NOMO-1 (cell line): Measurements from ENCODE around the gene GABRP.
"Not testable (repeated sequence)": the region's sequence is repeated elsewhere in the genome, so short reads cannot be mapped to it uniquely, and the experiment has no call there.

ENCODE experiments used
- DNase-seq, 2 experiments: peaks; one replicate each; lab custom pipeline; 2025; ENCODE audit not compliant: unreplicated experiment in 2 of 2; lab: John Stamatoyannopoulos, UW

The GABRP gene

GRCh38 chr5:170783498-170784247, at the start of gene GABRP:
Gene GABRP, plus strand, starts transcription at chr5:170783725. Its CDS starts 4,891 bp downstream, at chr5:170788616.
- no peak for DNase-seq

GRCh38 chr5:170736966-170737365, 46.6 kb upstream of the GABRP start:
- no peak for DNase-seq

- DNase-seq: no peak
These were observed 45.9 kb upstream of the GABRP start for GRCh38 chr5:170737591-170737990.

GRCh38 chr5:170738840-170739239, 44.7 kb upstream of the GABRP start:
- no peak for DNase-seq

GRCh38 chr5:170739446-170739845, 44.1 kb upstream of the GABRP start:
- DNase-seq: no peak

GRCh38 chr5:170740551-170741205, 42.8 kb upstream of the GABRP start:
- no peak for DNase-seq

GRCh38 chr5:170741801-170742200, 41.7 kb upstream of the GABRP start:
- DNase-seq: no peak

GRCh38 chr5:170743876-170744212, 39.7 kb upstream of the GABRP start:
- DNase-seq: no peak

- no peak for DNase-seq
These were observed 37.9 kb upstream of the GABRP start for GRCh38 chr5:170745481-170746071.

- DNase-seq: no peak
These were observed 37.2 kb upstream of the GABRP start for GRCh38 chr5:170746075-170746960.

GRCh38 chr5:170746961-170747340, 36.6 kb upstream of the GABRP start:
- no peak for DNase-seq

GRCh38 chr5:170747357-170747756, 36.2 kb upstream of the GABRP start:
- DNase-seq: no peak

- no peak for DNase-seq
These were observed 35.7 kb upstream of the GABRP start for GRCh38 chr5:170747851-170748250.

GRCh38 chr5:170748951-170749471, 34.5 kb upstream of the GABRP start:
- DNase-seq: no peak

GRCh38 chr5:170749911-170750431, 33.6 kb upstream of the GABRP start:
- DNase-seq: no peak

GRCh38 chr5:170750791-170751190, 32.7 kb upstream of the GABRP start:
- DNase-seq: no peak

GRCh38 chr5:170751631-170752030, 31.9 kb upstream of the GABRP start:
- no peak for DNase-seq

GRCh38 chr5:170752257-170753215, 31.0 kb upstream of the GABRP start:
- no peak for DNase-seq

GRCh38 chr5:170753311-170753710, 30.2 kb upstream of the GABRP start:
- DNase-seq: no peak

GRCh38 chr5:170754508-170754907, 29.0 kb upstream of the GABRP start:
- DNase-seq: not testable (repeated sequence)
